WI38 (cell line): ENCODE measurements around the gene NPAS4.

Source experiments
- H3K4me3 ChIP-seq: 2 replicates; pipeline ENCODE4 v1.5.1; 2011; ENCODE audit warnings: low read depth, mild to moderate bottlenecking, control low read depth, low read length
- CTCF ChIP-seq: IDR thresholded peaks from 2 replicates; pipeline ENCODE4 v1.5.1; 2012; ENCODE audit warnings: low read depth, mild to moderate bottlenecking, control low read depth, low read length

Gene NPAS4

GRCh38 chr11:66469441-66469840 is 48.6 kb downstream of the NPAS4 start:
- TF ChIP-seq CTCF = no peak
- no peak overlapping the region for H3K4me3 ChIP-seq

GRCh38 chr11:66470015-66470414 is 49.2 kb downstream of the NPAS4 start:
- no peak overlapping the region for H3K4me3 ChIP-seq
- no peak for TF ChIP-seq CTCF

GRCh38 chr11:66471142-66471541 is 50.3 kb downstream of the NPAS4 start:
- no peak for TF ChIP-seq CTCF
- no peak overlapping the region for H3K4me3 ChIP-seq

GRCh38 chr11:66472054-66472453 is 51.2 kb downstream of the NPAS4 start:
- no peak for TF ChIP-seq CTCF
- H3K4me3 ChIP-seq = no peak overlapping the region

GRCh38 chr11:66473167-66473566 is 52.3 kb downstream of the NPAS4 start:
- no peak overlapping the region for H3K4me3 ChIP-seq
- TF ChIP-seq CTCF = no peak

- H3K4me3 ChIP-seq = no peak overlapping the region
- no peak for TF ChIP-seq CTCF
Observed at GRCh38 chr11:66473608-66474515, 53.0 kb downstream of the NPAS4 start.

- H3K4me3 ChIP-seq = no peak overlapping the region
- TF ChIP-seq CTCF = no peak
Observed at GRCh38 chr11:66475349-66476172, 54.7 kb downstream of the NPAS4 start.
